GM18861 (cell line): Measurements from ENCODE around the gene SERPINB4.

Experiments used
- ATAC-seq: cut with Tn5 transposase; IDR thresholded peaks from one replicate; pipeline ENCODE4 v1.9.1; 2021; ENCODE audit not compliant: unreplicated experiment

The SERPINB4 gene

GRCh38 chr18:63637703-63638102, 6.4 kb downstream of the SERPINB4 start:
- no peak for ATAC-seq

DNA sequence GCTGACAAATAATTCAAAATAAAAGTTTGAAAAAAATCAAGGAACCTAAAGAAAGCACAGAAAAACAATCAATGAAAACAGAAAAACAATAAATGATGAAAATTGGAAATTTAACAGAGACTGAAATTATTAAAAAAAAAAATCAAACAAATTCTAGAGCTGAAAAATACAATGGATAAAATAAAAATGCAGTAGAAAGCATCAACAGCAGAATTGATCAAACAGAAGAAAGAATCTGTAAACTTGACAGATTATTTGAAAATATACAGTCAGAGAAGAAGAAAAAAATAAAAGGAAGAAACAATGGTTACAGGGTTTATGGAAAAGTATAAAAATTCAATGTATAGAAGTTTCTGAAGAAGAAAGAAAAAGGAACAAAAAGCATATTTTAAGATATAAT, 16.2 kb downstream of the SERPINB4 start:
- ATAC-seq = no peak

DNA sequence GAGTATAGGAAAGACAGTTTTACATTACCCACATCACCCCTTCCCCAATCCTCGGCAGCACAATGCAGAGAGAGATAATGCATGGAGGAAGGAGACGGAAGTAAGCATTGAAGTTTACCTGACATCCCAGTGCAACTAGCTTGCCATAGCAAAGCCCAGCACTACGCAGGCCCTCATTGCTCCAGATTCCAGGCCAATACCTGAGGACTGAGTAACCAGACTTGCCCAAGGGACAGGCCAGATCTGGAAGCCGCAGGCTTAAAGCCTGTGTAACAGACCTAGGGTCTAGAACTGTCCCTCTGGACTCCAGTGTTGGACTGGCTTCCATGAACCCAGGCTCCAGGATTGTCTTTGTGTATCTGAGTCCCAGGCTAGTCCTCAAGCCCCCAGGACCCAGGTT, 17.6 kb downstream of the SERPINB4 start:
- no peak for ATAC-seq

GRCh38 chr18:63624863-63625262, 19.2 kb downstream of the SERPINB4 start:
- no peak for ATAC-seq

DNA sequence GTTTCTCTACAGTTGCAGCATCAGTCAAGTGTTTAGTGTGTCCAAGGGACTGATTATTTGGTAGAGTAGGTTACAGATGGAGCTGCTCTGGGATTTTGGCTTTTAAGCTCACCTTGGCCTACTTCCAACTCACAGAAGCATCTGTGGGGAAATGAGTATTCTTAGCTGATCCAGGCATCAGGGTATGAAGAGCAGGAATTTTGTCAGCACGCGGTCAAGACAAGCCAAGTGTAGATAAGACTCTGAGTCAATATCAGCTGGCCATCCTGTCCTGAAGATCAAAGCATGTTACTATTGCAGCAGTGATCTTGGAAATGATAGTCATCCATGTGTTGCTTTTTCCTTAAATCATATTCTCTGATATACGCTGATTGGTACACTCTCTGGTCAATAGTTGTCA, 24.4 kb downstream of the SERPINB4 start:
- ATAC-seq = no peak

DNA sequence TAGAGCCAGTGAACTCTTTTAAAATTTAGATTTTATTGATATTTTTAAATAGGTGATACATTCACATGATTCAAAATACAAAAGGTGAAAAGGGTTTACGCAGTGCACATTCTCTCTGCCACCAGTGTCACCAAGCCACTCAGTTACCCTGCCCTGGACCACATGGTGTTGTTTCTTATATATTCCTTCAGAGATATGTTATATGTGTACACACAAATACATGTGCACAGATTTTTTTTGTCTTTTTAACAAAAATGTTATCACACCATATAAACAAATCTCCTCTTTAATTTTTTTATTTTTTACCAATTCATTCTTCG, 26.2 kb downstream of the SERPINB4 start:
- ATAC-seq = no peak

DNA sequence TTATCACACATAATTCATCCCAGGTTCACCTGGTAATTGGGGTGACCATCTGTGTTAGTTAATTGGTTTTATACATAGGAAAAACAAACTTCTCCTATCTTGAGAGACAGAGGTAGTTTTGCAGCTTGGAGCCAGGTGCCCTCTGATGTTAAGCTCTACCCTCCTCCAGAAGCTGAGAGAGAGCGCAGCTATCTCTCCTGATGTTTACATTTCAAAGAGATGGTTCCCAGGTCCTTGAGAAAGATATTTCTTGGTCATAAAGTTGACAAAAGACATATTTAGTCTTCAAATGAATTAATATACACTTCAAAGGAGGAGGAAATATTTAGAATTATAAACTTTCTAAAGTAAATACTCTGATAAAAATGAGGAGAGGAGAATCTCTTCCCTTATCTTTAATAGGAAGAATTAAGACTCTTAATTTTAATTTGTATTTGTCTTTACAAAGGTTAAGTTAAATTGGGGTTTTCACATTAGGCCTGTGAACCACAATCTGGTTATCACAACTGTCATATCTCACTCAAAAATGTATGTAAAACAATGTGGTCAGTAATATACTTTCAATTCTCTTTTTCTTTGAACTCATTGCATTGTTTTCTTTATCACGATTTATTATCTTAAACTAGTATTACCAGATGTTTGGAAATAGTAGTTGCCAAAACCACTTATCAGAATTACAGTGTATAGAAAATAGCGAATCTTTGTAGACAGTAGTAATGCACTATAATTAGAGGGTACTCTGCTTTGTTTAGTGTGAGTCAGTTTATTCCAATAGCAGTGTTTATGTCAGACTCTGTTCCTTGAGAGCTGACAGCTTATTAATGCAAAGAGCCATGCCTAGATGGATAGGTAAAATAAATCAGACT, 26.8 kb downstream of the SERPINB4 start:
- ATAC-seq = peak; percentile 77

DNA sequence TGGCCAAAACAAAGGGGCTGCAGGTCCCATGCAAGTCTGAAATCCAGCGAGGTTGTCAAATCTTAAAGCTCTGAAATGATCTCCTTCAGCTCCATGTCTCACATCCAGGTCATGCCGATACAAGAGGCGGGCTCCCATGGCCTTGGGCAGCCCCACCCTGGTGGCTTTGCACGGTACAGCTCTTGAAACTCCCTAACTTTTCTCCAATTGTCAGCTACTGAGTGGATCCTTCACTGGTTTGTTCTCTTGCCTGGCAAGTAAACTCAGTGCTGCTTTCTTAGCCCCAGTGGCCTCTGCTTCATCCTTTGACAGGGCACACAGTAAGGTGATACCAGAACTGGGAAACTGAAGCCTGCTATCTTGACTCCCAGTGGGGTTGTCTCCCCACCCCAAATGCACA, 30.6 kb downstream of the SERPINB4 start:
- no peak for ATAC-seq

DNA sequence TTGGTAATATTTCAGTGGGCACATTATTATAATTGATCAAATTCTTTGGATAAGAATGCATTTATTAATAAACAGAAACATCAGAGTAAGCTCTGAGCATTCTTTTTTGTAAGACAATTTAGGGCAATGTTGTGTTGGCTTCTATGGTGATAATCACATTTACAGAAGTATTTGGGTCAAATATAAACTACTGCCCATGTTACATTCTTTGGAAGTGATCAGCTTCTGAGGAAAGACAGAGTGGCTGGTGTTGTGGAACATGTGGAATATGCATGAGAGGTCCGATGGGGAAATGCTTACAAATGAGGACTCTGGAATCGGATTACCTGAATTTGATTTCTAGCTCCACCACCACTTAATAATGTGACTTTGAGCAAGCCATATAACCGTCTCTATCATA, 37.5 kb downstream of the SERPINB4 start:
- no peak for ATAC-seq

DNA sequence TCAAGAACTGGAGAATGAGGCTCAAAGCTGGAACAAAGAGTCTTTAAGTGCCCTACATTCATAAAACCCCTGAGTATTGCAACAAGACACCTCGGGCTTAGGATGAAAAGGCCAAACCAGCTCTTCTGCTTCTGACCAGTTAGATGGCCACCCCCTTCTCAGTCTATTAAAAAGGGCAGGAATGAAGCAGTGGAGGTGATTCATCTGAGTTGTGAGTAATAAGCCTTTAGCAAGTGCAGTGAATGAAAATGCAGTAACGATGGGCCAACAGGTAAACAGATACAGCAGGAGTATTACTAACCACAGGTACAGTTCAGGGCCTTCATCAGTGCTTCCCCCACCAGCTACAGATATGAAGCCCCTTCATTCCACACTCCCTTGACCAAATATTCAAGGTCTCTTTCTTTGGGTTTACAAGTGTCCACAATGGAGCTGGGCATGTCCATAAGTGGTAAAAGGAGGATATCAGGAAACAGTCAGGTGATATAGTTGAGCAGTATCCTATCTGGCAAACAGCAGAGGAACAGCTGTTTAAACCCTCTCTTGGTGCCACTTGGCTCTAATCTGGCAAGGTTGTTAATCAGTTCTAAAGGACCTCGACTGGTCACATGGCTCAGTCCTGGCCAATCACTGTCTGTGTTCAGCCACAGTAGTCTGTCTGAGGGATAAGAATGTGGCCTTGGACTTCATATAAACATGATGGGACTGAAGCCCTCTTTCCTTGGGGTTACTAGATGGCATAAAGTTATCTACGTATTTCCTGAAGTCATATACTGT, 39.1 kb downstream of the SERPINB4 start:
- ATAC-seq = no peak

- peak; percentile 97 for ATAC-seq
Observed at GRCh38 chr18:63603772-63604171, 40.3 kb downstream of the SERPINB4 start.

- no peak for ATAC-seq
Observed at GRCh38 chr18:63603355-63603754, 40.7 kb downstream of the SERPINB4 start.

GRCh38 chr18:63596964-63597363, 47.1 kb downstream of the SERPINB4 start:
- ATAC-seq = no peak

GRCh38 chr18:63592471-63592870, 51.6 kb downstream of the SERPINB4 start:
- no peak for ATAC-seq

- ATAC-seq = no peak
Observed at GRCh38 chr18:63591725-63592124, 52.3 kb downstream of the SERPINB4 start.

DNA sequence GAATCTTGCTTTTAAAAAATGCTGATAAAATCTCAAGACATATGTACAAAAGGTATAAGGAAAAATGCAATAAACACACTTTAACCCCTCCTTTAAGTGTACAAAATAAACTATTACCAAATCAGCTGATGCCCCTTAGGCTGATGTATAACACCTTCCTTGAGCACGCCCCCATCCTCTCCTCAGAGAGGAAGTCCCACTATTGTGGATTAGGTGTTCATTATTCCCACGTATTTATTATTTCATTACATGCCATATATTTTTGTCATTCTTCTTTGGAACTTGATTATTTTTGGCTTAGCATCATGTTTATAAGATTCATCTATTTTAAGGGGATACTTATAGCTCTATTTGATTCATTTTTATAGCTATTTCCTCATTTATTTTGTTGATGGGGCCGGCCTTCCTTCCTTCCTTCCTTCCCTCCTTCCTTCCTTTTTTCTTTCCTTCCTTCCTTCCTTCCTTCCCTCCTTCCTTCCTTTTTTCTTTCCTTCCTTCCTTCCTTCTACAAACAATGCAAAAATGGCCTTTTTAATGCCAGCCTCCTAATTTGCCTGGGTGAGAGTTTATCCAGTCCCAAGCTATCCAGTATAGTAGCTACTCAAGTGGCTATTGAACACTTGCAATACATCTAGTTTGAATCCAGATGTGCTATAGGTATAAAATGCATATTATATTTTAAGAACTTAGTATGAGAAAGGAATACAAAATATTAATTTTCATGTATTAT, 52.9 kb downstream of the SERPINB4 start:
- ATAC-seq = no peak

- no peak for ATAC-seq
Observed at GRCh38 chr18:63590373-63590772, 53.7 kb downstream of the SERPINB4 start.

DNA sequence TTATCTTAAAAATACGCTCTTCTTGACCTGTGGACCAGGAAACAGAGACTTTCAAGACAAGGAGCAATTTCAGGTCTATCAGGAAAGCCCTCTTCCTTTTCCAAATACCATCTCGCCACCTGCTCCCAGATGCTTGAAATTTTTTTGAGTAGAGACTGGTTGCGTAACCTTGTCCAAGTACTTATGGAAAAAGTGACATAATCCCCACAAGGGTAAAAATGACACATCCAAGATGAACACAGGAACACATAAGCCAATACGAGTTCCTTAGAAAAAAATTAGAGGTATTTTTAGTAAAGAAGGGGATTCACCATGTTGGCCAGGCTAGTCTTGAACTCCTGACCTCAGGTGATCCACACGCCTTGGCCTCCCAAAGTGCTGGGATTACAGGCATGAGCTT, 55.1 kb downstream of the SERPINB4 start:
- ATAC-seq = no peak
